Jurkat, Clone E6-1 (cell line): ENCODE measurements around the gene ENPP7.
"Not testable (repeated sequence)": the region's sequence is repeated elsewhere in the genome, so short reads cannot be mapped to it uniquely, and the experiment has no call there.

ENCODE experiments used
- DNase-seq: peaks from one replicate; pipeline ENCODE4 v3.0.0-alpha.2; 2011; ENCODE audit warnings: low read depth, low spot score
- H3K4me3 ChIP-seq: 2 replicates; pipeline ENCODE4 v1.5.1; 2011; ENCODE audit warnings: mild to moderate bottlenecking, low read length, control low read depth, moderate library complexity

ENPP7 gene

DNA sequence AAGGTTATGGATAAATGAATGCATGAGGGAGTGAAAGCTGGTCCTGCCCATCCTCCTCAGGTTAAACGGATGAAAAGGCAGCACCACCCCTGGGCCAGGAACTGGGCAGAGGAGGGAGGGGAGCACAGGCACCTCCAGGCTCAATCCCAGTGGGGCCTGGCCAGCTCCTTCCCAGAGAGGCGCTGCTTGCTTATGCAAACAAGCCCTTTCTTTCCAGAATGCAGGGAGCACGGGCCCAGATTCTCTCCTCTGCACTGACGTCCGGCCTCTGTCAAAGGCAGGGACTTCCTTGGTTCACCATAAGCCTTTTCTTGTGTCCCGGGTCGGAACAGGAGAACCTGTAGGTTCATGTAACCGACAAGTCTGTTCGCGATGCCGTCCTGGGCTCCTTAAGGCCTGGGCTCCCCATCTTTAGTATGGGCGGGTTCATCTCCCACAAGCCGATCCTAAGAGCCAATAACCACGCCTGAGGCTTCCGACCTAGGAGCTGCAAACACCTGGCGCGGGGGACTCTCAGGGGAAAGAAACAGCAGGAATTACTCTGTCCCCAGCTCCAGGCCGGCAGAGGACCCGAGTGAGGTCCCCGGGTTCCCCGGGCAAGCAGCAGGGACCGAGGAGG lies 16.3 kb downstream of the ENPP7 start:
- no peak overlapping the region for H3K4me3 ChIP-seq
- DNase-seq: no peak

- no peak for DNase-seq
- no peak overlapping the region for H3K4me3 ChIP-seq
Measured at GRCh38 chr17:79747508-79748294, 17.0 kb downstream of the ENPP7 start.

GRCh38 chr17:79748295-79749099 lies 17.8 kb downstream of the ENPP7 start:
- H3K4me3 ChIP-seq: no peak overlapping the region
- no peak for DNase-seq

GRCh38 chr17:79749156-79749815 lies 18.5 kb downstream of the ENPP7 start:
- no peak for DNase-seq

GRCh38 chr17:79749958-79750357 lies 19.2 kb downstream of the ENPP7 start:
- no peak overlapping the region for H3K4me3 ChIP-seq
- no peak for DNase-seq

More at GRCh38 chr17:79749156-79749815, 18.5 kb downstream of the ENPP7 start:
- H3K4me3 ChIP-seq: no peak overlapping the region

- H3K4me3 ChIP-seq: no peak overlapping the region
- DNase-seq: no peak
Measured at GRCh38 chr17:79750650-79751545, 20.2 kb downstream of the ENPP7 start.

DNA sequence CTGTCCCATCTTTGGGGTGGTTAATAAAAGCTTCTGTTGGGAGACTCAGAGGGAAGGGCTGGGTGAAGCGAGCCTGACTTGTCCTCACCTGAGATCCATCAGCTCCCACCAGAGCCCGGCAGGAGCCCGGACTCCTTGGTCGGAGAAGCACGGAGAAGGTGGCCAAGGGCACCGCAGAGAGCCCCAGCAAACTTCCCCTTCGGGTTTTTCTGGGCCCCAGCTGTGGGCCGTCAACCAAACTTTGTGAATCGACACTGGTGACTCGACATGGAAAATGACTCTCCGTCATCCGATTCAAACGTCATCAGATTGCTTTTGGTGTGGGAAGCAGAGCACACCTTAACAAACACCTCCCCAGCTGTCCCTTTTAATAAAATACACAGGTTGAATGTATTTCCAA lies 21.4 kb downstream of the ENPP7 start:
- no peak for DNase-seq
- H3K4me3 ChIP-seq: no peak overlapping the region

GRCh38 chr17:79754370-79754769 lies 23.6 kb downstream of the ENPP7 start:
- H3K4me3 ChIP-seq: no peak overlapping the region
- no peak for DNase-seq

- H3K4me3 ChIP-seq, DNase-seq: not testable (repeated sequence)
Measured at GRCh38 chr17:79754903-79755302, 24.2 kb downstream of the ENPP7 start.

DNA sequence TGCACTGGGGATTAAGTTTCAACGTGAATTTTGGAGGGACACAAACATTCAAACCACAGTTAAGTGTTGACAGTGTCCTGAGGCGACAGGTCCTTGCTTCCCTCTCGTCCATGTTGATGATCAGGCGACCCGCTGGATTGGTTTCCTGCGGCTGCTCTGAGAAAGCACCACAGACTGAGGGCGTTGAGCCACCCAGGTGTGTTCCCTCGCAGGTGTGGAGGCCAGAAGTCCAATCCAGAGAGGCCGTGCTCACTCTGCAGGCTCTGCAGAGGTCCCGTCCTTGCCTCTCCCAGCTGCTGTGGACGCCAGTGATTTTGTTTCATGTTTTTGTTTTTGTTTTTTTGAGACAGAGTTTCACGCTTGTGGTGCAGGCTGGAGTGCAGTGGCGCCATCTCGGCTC lies 24.8 kb downstream of the ENPP7 start:
- DNase-seq: no peak
- no peak overlapping the region for H3K4me3 ChIP-seq

DNA sequence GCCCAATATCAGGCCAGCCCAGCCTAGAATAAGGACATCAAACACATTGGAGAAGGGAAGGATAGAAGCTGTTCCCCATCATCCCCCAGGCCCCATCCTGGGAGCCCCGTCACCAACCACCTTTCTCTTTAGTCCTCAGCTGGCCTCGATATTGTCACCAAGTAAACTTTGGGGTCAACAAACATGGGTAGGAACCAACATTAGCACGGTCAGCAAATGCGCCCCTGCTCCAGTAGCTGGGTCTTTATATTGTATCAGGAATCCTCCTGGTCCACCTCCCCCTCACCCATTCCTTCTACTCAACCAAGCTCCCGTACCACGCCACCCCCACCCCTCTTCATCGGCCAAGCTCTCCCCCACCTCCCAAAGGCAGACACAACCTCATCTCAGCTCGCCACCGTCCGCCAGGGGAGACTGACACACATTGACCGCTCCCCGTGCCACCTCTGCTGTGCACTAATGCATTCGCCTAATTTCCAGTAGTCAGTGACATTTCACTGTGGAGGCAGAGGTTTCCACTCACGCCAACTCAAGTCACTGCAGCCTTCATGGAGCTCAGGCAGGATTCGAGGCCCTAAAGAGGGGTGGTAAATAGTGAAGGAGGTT lies 26.5 kb downstream of the ENPP7 start:
- H3K4me3 ChIP-seq: no peak overlapping the region
- DNase-seq: no peak

- no peak for DNase-seq
- no peak overlapping the region for H3K4me3 ChIP-seq
Measured at GRCh38 chr17:79758271-79758670, 27.5 kb downstream of the ENPP7 start.

DNA sequence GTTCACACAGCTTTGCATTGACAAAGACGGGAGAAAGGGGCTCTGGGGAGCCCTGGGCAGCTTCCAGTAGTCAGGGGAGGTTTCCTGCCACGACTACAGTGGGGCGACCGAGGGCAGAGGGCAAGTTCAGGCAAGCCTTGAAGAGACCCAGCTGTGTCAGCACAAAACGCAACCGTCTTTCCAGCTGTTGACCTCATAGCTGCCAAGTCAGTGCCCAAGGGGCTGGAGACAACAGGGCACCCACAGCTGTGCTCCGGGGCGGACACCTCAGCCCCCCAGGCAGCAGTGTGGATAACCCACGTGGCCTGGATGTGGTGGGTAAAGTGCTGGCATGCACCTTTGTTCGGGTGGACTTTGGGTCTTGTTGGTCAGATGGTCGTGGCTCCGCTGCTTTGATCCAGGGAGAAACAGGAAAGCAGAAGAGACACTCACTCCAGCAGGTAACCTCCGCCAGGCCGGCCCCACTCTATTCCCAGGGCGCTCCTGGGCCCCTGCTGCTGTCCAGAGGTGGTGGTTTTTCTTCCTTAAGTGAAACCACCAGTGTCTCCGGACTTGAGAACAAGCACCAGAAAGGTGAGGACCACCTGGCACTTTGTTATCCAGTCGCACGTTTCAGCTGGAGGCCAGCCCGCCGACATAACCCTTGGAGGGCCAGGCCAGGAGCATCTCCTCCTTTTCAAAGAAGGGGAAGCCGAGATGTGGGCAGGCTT lies 29.6 kb downstream of the ENPP7 start:
- DNase-seq: no peak
- H3K4me3 ChIP-seq: no peak overlapping the region

DNA sequence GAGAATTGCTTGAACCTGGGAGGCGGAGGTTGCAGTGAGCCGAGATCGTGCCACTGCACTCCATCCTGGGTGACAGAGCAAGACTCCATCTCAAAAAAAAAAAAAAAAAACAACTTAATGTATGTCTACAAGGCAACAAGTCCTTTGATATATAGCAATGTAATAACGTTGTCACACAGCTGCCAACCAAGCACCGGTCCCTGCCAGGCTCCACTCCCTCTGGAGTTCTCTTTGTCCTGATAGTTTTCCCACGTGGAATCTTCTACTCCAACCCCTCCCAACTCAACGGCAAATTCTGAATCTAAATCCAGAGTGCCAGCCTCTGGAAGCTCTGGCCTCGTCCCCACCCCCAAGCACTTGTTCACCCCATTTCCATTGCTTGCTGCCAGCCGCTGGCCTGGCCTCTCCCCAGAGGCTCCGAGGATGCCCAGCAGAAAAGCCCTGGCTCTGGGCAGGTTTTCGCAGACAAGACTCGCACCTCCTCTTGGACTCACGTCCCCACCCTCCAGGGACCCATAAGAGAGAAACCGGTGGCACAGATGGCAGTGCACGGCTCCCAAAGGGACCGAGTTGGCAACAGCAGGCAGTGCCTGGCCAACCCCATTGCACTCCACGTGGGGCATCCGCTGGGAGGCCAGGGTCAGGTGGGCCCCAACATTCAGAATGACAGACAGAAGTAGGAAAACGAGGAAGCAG lies 31.3 kb downstream of the ENPP7 start:
- H3K4me3 ChIP-seq: no peak overlapping the region
- DNase-seq: no peak

GRCh38 chr17:79765708-79766107 lies 35.0 kb downstream of the ENPP7 start:
- H3K4me3 ChIP-seq: no peak overlapping the region
- no peak for DNase-seq

DNA sequence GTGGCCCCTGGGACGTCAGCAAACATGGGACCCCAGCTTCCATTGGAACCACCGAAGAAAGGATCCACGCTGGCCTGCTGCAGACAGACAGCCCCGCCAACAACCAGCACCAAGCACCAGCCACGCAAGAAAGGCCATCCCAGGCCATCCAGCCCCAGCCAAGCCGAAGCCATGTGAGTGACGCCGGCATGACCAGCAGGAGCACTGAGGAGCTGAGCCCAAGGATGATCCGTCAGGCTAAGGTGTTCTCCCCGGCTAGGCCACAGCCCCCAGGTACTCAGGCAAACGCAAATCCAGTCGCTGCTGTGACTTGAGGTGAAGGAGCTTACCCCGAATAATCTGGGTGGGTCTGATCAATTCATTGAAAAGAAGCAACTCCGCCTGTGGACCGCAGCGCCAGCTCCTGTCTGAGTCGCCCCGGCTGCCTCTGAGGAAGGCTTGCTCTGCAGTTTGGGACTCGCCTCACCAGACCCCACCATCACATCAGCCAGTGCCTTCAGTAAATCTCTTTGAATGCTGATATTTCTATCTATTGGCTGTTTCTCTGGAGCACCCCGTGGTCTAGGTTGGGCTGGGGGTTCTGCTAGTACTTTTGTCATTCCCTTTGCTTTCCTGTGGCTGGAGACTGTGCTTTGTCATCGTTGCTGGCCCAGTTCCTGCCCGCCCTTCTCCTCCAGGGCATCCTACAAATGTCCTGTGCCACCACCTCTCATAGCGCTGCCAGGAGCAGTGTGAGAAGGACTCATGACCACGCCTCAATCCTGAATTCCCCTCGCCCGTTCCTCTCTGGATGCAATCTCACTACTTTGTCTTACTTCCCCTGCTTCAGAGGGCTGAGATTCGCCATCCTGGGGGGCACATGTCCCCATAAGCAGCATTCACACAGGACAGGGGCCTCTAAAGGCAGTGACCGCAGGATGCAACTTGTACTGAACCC lies 39.1 kb downstream of the ENPP7 start:
- DNase-seq: no peak
- H3K4me3 ChIP-seq: no peak overlapping the region
